ENCODE results near the gene TMEM97.
A peak's percentile ranks its signal among the peaks of the same experiment; 100 is the strongest.

The TMEM97 gene

DNA sequence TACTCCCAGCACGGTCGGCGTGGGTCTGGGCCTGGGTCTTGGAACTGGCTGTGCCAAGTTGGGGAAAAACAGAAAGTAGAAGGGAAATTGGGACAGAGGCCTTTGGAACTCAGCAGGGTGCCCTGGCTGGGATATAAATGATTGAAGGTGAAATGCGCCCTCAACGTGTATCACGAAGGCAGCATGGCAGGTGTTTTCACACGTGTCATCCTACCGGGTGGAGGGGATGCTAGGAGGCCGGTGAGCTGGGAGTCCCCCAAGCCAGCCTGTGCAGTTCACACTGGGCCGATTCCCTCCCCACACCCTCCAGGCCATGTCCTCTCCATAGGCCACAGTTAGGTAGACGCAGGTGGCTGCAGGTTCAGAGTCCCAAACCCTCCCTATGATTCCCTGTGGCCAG, 22.5 kb downstream of the TMEM97 start (continued):
- TF ChIP-seq ZNF792 (tag by site-specific recombination; IDR thresholded peaks at IDR 0.05) (no peak), ZNF280D (tag by site-specific recombination; IDR thresholded peaks at IDR 0.05) (no peak), ZNF514 (tag by site-specific recombination; IDR thresholded peaks at IDR 0.05) (no peak), ZBTB8A (tag by site-specific recombination; IDR thresholded peaks at IDR 0.05) (no peak), PBX3 (CRISPR knock-in tag; IDR thresholded peaks at IDR 0.05) (no peak)
- TF ChIP-seq, protein P1, sequence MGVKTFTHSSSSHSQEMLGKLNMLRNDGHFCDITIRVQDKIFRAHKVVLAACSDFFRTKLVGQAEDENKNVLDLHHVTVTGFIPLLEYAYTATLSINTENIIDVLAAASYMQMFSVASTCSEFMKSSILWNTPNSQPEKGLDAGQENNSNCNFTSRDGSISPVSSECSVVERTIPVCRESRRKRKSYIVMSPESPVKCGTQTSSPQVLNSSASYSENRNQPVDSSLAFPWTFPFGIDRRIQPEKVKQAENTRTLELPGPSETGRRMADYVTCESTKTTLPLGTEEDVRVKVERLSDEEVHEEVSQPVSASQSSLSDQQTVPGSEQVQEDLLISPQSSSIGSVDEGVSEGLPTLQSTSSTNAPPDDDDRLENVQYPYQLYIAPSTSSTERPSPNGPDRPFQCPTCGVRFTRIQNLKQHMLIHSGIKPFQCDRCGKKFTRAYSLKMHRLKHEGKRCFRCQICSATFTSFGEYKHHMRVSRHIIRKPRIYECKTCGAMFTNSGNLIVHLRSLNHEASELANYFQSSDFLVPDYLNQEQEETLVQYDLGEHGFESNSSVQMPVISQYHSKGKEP (tag by site-specific recombination; IDR thresholded peaks at IDR 0.05) = no peak

DNA sequence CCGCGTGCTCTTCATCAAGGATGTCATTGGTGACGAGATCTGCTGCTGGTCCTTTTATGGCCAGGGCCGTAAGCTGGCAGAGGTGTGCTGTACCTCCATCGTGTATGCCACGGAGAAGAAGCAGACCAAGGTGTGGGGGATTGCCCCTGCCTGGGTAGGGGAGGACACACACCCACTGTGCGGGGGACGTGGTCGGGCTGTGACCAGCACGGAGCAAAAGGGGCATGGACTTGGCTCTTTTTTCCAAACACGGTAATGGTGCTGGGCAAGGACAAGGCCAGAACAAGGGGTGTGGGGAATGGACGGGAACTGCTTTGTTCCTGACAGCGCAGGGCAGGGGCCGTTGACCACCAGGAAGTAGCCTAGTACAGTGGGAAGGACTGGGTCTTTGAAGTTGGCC, 23.3 kb downstream of the TMEM97 start:
- no peaks in the 10 kb centered on the region for H3K4me1 ChIP-seq (ENCODE audit: control insufficient read depth, insufficient read depth, low read length)
- H3K4me3 ChIP-seq (ENCODE audit: low read depth, low read length) = no peak overlapping the region
- POLR2A ChIA-PET = interaction anchor here (1.0 kb wide), 1 partner anchor 10 kb away, joined by 3 read pairs; no protein-coding TSS in a partner anchor
- H3K36me3 ChIP-seq (ENCODE audit: control insufficient read depth in 2 of 2, insufficient read depth in 1 of 2, low read length in 2 of 2) = peaks cover 11 to 83% of the 10 kb centered on the region in 2 experiments
- H3K27ac ChIP-seq (ENCODE audit: extremely low read depth, low read depth, low read length) = no peak overlapping the region
- TF ChIP-seq SCRT1 (tag by site-specific recombination; IDR thresholded peaks at IDR 0.05; ENCODE audit: borderline replicate concordance) = no peak
- CTCF ChIA-PET = no interaction called here
- no peaks in the 10 kb centered on the region for H3K9me3 ChIP-seq (ENCODE audit: control insufficient read depth, insufficient read depth, low read depth, low read length)

- Histone ChIP-seq H3K4me1 (ENCODE audit: control insufficient read depth, insufficient read depth, low read length) (no peaks in the 10 kb centered on the region), H3K27ac (ENCODE audit: extremely low read depth, low read depth, low read length) (no peak overlapping the region), H3K36me3 (ENCODE audit: control insufficient read depth in 2 of 2, insufficient read depth in 1 of 2, low read length in 2 of 2) (peaks cover 20 to 94% of the 10 kb centered on the region in 2 experiments), H3K4me3 (ENCODE audit: low read depth, low read length) (no peak overlapping the region), H3K9me3 (ENCODE audit: control insufficient read depth, insufficient read depth, low read depth, low read length) (no peaks in the 10 kb centered on the region)
- POLR2A ChIA-PET = interaction anchor here (2.2 to 5.9 kb wide), 2 partner anchors 8 to 14 kb away, joined by 7 to 53 read pairs; partner anchors contain the start of genes IFT20, POLDIP2 and TNFAIP1
- CTCF ChIA-PET = interaction anchor here (0.5 to 1.0 kb wide), 3 partner anchors 73 to 253 kb away, joined by 3 to 6 read pairs (median 3); no protein-coding TSS in a partner anchor
- no peak for TF ChIP-seq ZNF623 (tag by site-specific recombination; IDR thresholded peaks at IDR 0.05)
- TF ChIP-seq ZNF600 (tag by site-specific recombination; IDR thresholded peaks at IDR 0.05) = peak; percentile 79
- TF ChIP-seq, protein P2, sequence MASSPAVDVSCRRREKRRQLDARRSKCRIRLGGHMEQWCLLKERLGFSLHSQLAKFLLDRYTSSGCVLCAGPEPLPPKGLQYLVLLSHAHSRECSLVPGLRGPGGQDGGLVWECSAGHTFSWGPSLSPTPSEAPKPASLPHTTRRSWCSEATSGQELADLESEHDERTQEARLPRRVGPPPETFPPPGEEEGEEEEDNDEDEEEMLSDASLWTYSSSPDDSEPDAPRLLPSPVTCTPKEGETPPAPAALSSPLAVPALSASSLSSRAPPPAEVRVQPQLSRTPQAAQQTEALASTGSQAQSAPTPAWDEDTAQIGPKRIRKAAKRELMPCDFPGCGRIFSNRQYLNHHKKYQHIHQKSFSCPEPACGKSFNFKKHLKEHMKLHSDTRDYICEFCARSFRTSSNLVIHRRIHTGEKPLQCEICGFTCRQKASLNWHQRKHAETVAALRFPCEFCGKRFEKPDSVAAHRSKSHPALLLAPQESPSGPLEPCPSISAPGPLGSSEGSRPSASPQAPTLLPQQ (tag by site-specific recombination; IDR thresholded peaks at IDR 0.05) = no peak
- TF ChIP-seq SCRT2 (tag by site-specific recombination; IDR thresholded peaks at IDR 0.05) = peak; percentile 81
These were observed 24.5 kb downstream of the TMEM97 start for GRCh38 chr17:28343491-28343932.

DNA sequence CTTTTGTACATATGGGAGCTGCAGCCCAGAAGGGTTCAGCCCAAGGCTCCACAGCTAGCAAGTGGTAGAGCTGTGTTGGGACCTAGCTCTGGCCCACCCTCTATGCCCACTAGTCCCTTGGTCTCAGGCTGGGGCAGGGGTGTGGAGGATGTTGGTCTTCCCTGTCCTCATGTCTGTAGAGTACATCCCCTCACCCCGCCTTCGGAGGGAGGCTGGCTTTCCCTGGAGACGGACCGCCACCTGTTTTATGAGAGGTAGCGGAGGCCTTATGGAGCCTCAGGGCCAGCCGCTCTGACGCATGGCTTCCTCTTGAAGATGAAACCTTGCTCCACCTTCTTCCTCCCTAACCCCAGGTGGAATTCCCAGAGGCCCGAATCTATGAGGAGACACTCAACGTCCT, 25.0 kb downstream of the TMEM97 start:
- ChIA-PET POLR2A (interaction anchor here (2.2 to 5.9 kb wide), 2 partner anchors 8 to 14 kb away, joined by 7 to 53 read pairs; partner anchors contain the start of genes IFT20, POLDIP2 and TNFAIP1), CTCF (interaction anchor here (0.6 to 1.0 kb wide), 2 partner anchors 73 to 115 kb away, joined by 3 to 6 read pairs; no protein-coding TSS in a partner anchor)
- TF ChIP-seq ZNF664 (tag by site-specific recombination; IDR thresholded peaks at IDR 0.05) (no peak), ZBTB6 (tag by site-specific recombination; IDR thresholded peaks at IDR 0.05) (0 out of 2 replicates have a peak, but pooled peaks have one; percentile 41), ZBTB48 (tag by site-specific recombination; IDR thresholded peaks at IDR 0.05) (no peak)
- no peaks in the 10 kb centered on the region for H3K9me3 ChIP-seq (ENCODE audit: control insufficient read depth, insufficient read depth, low read depth, low read length)
- peaks cover 25 to 97% of the 10 kb centered on the region in 2 experiments for H3K36me3 ChIP-seq (ENCODE audit: control insufficient read depth in 2 of 2, insufficient read depth in 1 of 2, low read length in 2 of 2)
- no peak overlapping the region for H3K27ac ChIP-seq (ENCODE audit: extremely low read depth, low read depth, low read length)
- H3K4me1 ChIP-seq (ENCODE audit: control insufficient read depth, insufficient read depth, low read length) = no peaks in the 10 kb centered on the region
- no peak overlapping the region for H3K4me3 ChIP-seq (ENCODE audit: low read depth, low read length)
